Measurements from ENCODE around the gene SLC45A3.

- TF ChIP-seq CTCF (optimal IDR thresholded peaks at IDR 0.05 in 1 of 3, IDR thresholded peaks at IDR 0.05 in 1 of 3, conservative IDR thresholded peaks at IDR 0.05 in 1 of 3; ENCODE audit: extremely low read depth in 1 of 3, insufficient read depth in 2 of 3, low read length in 3 of 3) (no peak), EZH2 (IDR thresholded peaks at IDR 0.05; ENCODE audit: low read length) (no peak)
Measured at GRCh38 chr1:205709640-205710039, 29.3 kb upstream of the SLC45A3 start.

Measured in keratinocyte (primary cell).